22Rv1 (cell line): Measurements from ENCODE around the gene OR2V2.

Experiments used
- CTCF ChIP-seq: fragments of 450-650 bp; IDR thresholded peaks from 2 replicates; pipeline ENCODE4 v1.5.1; 2017; ENCODE audit warnings: mild to moderate bottlenecking
- ZFX ChIP-seq: fragments of 450-650 bp; IDR thresholded peaks from 2 replicates; pipeline ENCODE4 v1.6.1; 2017; ENCODE audit warnings: antibody characterized with exemption, borderline replicate concordance

GRCh38 chr5:181133610-181134231 is 13.7 kb upstream of the OR2V2 start:
- no peak for TF ChIP-seq CTCF
- TF ChIP-seq ZFX: no peak
